ENCODE measurements around the gene TPPP. TPM values are rescaled to one million over a fixed set of nuclear protein-coding genes. Genes with fewer than 3 reads are reported as not detected.

The TPPP gene
- total RNA-seq, 1 experiment from 2014 or later: 3.9 TPM

- Histone ChIP-seq H3K4me3 (replicated peaks in 1 of 2; ENCODE audit: low read depth in 1 of 2, low read length in 2 of 2) (no peak overlapping the region), H3K79me2 (ENCODE audit: insufficient read depth, low read length) (no peaks in the 10 kb centered on the region), H3K36me3 (ENCODE audit: control insufficient read depth in 1 of 2, insufficient read depth in 2 of 2, low read length in 2 of 2) (peaks cover 9 to 21% of the 10 kb centered on the region in 2 experiments; a peak in 3 of 4 replicates), H3K4me1 (ENCODE audit: control insufficient read depth in 1 of 2, insufficient read depth in 2 of 2, low read length in 2 of 2) (peaks cover 9 to 34% of the 10 kb centered on the region in 2 experiments), H2AFZ (ENCODE audit: low read depth, low read length, poor library complexity, severe bottlenecking) (no peak overlapping the region), H3K27ac (ENCODE audit: low read depth, low read length) (no peak overlapping the region), H4K20me1 (ENCODE audit: insufficient read depth) (no peaks in the 10 kb centered on the region), H3K9me2 (ENCODE audit: insufficient read depth) (no peaks in the 10 kb centered on the region), H3K9ac (ENCODE audit: low read length) (no peak overlapping the region), H3K27me3 (ENCODE audit: insufficient read depth, low read length) (no peaks in the 10 kb centered on the region), H3K4me2 (ENCODE audit: low read length) (no peak overlapping the region), H3K9me3 (ENCODE audit: control insufficient read depth in 1 of 2, insufficient read depth in 1 of 2, low read depth in 1 of 2, low read length in 2 of 2) (no peaks in the 10 kb centered on the region)
- RAD21 ChIA-PET (ENCODE audit: low non-redundant PET in 1 of 2, low total read pairs in 2 of 2, uncharacterized antibody in 2 of 2, unreplicated experiment in 2 of 2): no interaction called here
- no peak for DNase-seq (ENCODE audit: low read depth, low spot score)
- CTCF ChIA-PET: no interaction called here
- intact Hi-C loops (cut with micrococcal nuclease): no loop called here
- POLR2A ChIA-PET: no interaction called here
- no TSS peak for BruUV-seq (replicated peaks)
- TF ChIP-seq ELF1 (IDR thresholded peaks at IDR 0.05; ENCODE audit: borderline replicate concordance, low read depth): no peak
- no peak for TF ChIP-seq POLR2AphosphoS5 (IDR thresholded peaks at IDR 0.05; ENCODE audit: low read depth, low read length)
- TF ChIP-seq SP1 (IDR thresholded peaks at IDR 0.05; ENCODE audit: low read depth): no peak
- no peak for TF ChIP-seq ZNF274 (IDR thresholded peaks at IDR 0.05; ENCODE audit: low read depth, low read length)
- no peak for TF ChIP-seq ZBTB33 (IDR thresholded peaks at IDR 0.05; ENCODE audit: extremely low read depth, insufficient replicate concordance, low read length)
- no peak for ATAC-seq
Observed at GRCh38 chr5:661891-662750, 31.0 kb downstream of the TPPP start.
